HG03039 (cell line): ENCODE data around the gene YIPF7.

ENCODE experiments used
- ATAC-seq: cut with Tn5 transposase; IDR thresholded peaks from one replicate; pipeline ENCODE4 v1.9.1; 2021; ENCODE audit warnings: mild to moderate bottlenecking, moderate library complexity; ENCODE audit not compliant: unreplicated experiment

YIPF7 gene

GRCh38 chr4:44629280-44629866 lies 22.1 kb downstream of the YIPF7 start:
- peak; percentile 96 for ATAC-seq

- no peak for ATAC-seq
These were observed 27.7 kb downstream of the YIPF7 start for GRCh38 chr4:44623676-44624075.

- no peak for ATAC-seq
These were observed 34.8 kb downstream of the YIPF7 start for GRCh38 chr4:44616621-44617020.

GRCh38 chr4:44583393-44583792 lies 68.0 kb downstream of the YIPF7 start:
- no peak for ATAC-seq

- ATAC-seq = no peak
These were observed 71.2 kb downstream of the YIPF7 start for GRCh38 chr4:44580231-44580630.

GRCh38 chr4:44578954-44579353 lies 72.5 kb downstream of the YIPF7 start:
- ATAC-seq = no peak
